Vagina (tissue), 2 donors: Measurements from ENCODE around the gene LIFR.

ENCODE experiments used
- POLR2A ChIP-seq, 2 donors: fragments of 450-650 bp; IDR thresholded peaks; one replicate each; pipeline ENCODE4 v1.6.1; 2017; ENCODE audit warnings: antibody characterized with exemption in 2 of 2, mild to moderate bottlenecking in 2 of 2, moderate library complexity in 2 of 2
- POLR2AphosphoS5 ChIP-seq, 2 donors: sonication (generic); formaldehyde crosslinking; IDR thresholded peaks; one replicate each; pipeline ENCODE4 v1.9.0; 2017; ENCODE audit warnings: antibody characterized with exemption in 2 of 2, mild to moderate bottlenecking in 2 of 2, low read depth in 1 of 2; ENCODE audit not compliant: insufficient read depth in 1 of 2
- TF ChIP-seq, protein P1 (sequence below), 3 experiments: fragments of 450-650 bp in 2 of 3; fragments of 200-600 bp in 1 of 3; sonication (generic) in 1 of 3; IDR thresholded peaks; one replicate each; pipeline ENCODE4 v1.5.1; 2017 to 2019; ENCODE audit warnings: antibody characterized with exemption in 3 of 3, mild to moderate bottlenecking in 2 of 3, moderate library complexity in 2 of 3

- no peak for TF ChIP-seq POLR2A (IDR thresholded peaks at IDR 0.05)
- TF ChIP-seq, protein P1, sequence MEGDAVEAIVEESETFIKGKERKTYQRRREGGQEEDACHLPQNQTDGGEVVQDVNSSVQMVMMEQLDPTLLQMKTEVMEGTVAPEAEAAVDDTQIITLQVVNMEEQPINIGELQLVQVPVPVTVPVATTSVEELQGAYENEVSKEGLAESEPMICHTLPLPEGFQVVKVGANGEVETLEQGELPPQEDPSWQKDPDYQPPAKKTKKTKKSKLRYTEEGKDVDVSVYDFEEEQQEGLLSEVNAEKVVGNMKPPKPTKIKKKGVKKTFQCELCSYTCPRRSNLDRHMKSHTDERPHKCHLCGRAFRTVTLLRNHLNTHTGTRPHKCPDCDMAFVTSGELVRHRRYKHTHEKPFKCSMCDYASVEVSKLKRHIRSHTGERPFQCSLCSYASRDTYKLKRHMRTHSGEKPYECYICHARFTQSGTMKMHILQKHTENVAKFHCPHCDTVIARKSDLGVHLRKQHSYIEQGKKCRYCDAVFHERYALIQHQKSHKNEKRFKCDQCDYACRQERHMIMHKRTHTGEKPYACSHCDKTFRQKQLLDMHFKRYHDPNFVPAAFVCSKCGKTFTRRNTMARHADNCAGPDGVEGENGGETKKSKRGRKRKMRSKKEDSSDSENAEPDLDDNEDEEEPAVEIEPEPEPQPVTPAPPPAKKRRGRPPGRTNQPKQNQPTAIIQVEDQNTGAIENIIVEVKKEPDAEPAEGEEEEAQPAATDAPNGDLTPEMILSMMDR (IDR thresholded peaks at IDR 0.05), result no peak
- no peak for TF ChIP-seq POLR2AphosphoS5 (IDR thresholded peaks at IDR 0.05; ENCODE audit: insufficient read depth in 1 of 2, low read depth in 1 of 2)
Observed at GRCh38 chr5:38529955-38530646, 26.3 kb downstream of the LIFR start.
